Esophagus muscularis mucosa (tissue), 4 donors: ENCODE measurements around the gene PANK3. TPM values are rescaled to one million over a fixed set of nuclear protein-coding genes. Genes with fewer than 3 reads are reported as not detected.
"Not testable (repeated sequence)": the region's sequence is repeated elsewhere in the genome, so short reads cannot be mapped to it uniquely, and the experiment has no call there.

Experiments
- DNase-seq: peaks from one replicate; pipeline ENCODE4 v3.0.0-alpha.2; 2017; ENCODE audit errors: extremely low spot score
- H3K27ac ChIP-seq, 4 donors: fragments of 200-600 bp; sonication (generic); replicated peaks in 1 of 4; 1 replicate in 3 of 4; 2 replicates in 1 of 4; pipeline ENCODE4 v1.5.1; 2016 to 2019; ENCODE audit warnings: mild to moderate bottlenecking in 1 of 4
- H3K27me3 ChIP-seq, 4 donors: fragments of 200-600 bp; sonication (generic); one replicate each; pipeline versions ENCODE4 v1.5.1 to v1.6.0; 2016 to 2019
- H3K36me3 ChIP-seq, 4 donors: fragments of 200-600 bp; sonication (generic); one replicate each; pipeline ENCODE4 v1.5.1; 2016 to 2019
- H3K4me1 ChIP-seq, 4 donors: fragments of 200-600 bp; sonication (generic); one replicate each; pipeline ENCODE4 v1.5.1; 2016 to 2019
- H3K4me3 ChIP-seq, 4 donors: fragments of 200-600 bp; sonication (generic); 1 replicate in 2 of 4; 2 replicates in 2 of 4; pipeline ENCODE4 v1.5.1; 2016 to 2019; ENCODE audit warnings: mild to moderate bottlenecking in 4 of 4, moderate library complexity in 1 of 4
- H3K9me3 ChIP-seq, 4 donors: fragments of 200-600 bp; sonication (generic); 1 replicate in 3 of 4; 2 replicates in 1 of 4; pipeline ENCODE4 v1.5.1; 2016 to 2019
- CTCF ChIP-seq, 3 experiments: fragments of 200-600 bp in 2 of 3; fragments of 450-650 bp in 1 of 3; sonication (generic) in 2 of 3; IDR thresholded peaks; one replicate each; pipeline ENCODE4 v1.5.1; 2017 to 2019; ENCODE audit warnings: antibody characterized with exemption in 3 of 3, mild to moderate bottlenecking in 2 of 3, moderate library complexity in 1 of 3
- EP300 ChIP-seq: sonication (generic); formaldehyde crosslinking; IDR thresholded peaks from one replicate; pipeline ENCODE4 v1.6.1; 2017; ENCODE audit warnings: antibody characterized with exemption
- POLR2A ChIP-seq: fragments of 450-650 bp; IDR thresholded peaks from one replicate; pipeline ENCODE4 v1.6.1; 2017; ENCODE audit warnings: antibody characterized with exemption, moderate library complexity, mild to moderate bottlenecking, low read depth
- POLR2AphosphoS5 ChIP-seq, 2 donors: sonication (generic); formaldehyde crosslinking; IDR thresholded peaks; one replicate each; pipeline ENCODE4 v1.6.1; 2017; ENCODE audit warnings: antibody characterized with exemption in 2 of 2
- WGBS: methylation state at CpG from one replicate; pipeline ENCODE4 v1.1.5; 2018; 5-methylcytosine and 5-hydroxymethylcytosine counted together
- intact Hi-C: fragments of 100-400 bp; cut with DNase I; formaldehyde crosslinking; loops from one replicate; pipeline ENCODE4 v1.15.1; 2023
- total RNA-seq, 4 donors: library from RNA; depleted of rRNA; stranded (reverse); fragments of >200 nt; gene quantifications; one replicate each; pipeline versions ENCODE4 v1.1.0 to v1.2.1, GENCODE V29; 2016

The PANK3 gene
- total RNA-seq, 4 donors from 2014 or later: 26.0 to 34.5 (median 29.4) TPM

- Histone ChIP-seq H3K36me3 (no peaks in the 10 kb centered on the region), H3K4me1 (no peaks in the 10 kb centered on the region), H3K4me3 (no peak overlapping the region), H3K27me3 (peaks cover 0 to 12% (median 0%) of the 10 kb centered on the region in 4 donors), H3K9me3 (no peaks in the 10 kb centered on the region), H3K27ac (no peak overlapping the region)
- 81% methylated on average over 3 of the region's 3 CpGs for WGBS
- DNase-seq: no peak
- TF ChIP-seq EP300: no peak
- no peak for TF ChIP-seq POLR2AphosphoS5 (IDR thresholded peaks at IDR 0.05)
- TF ChIP-seq POLR2A: no peak
- TF ChIP-seq CTCF (IDR thresholded peaks at IDR 0.05): no peak
- intact Hi-C loops: no loop called here
Measured at GRCh38 chr5:168590666-168591065, 11.5 kb upstream of the PANK3 start.

- H3K4me1 ChIP-seq: no peaks in the 10 kb centered on the region
- 94% methylated on average over 5 of the region's 5 CpGs for WGBS
- H3K27me3 ChIP-seq: peaks cover 0 to 12% (median 0%) of the 10 kb centered on the region in 4 donors
- no peak for TF ChIP-seq POLR2A
- no peaks in the 10 kb centered on the region for H3K9me3 ChIP-seq
- no peak overlapping the region for H3K4me3 ChIP-seq
- H3K36me3 ChIP-seq: no peaks in the 10 kb centered on the region
- no peak for DNase-seq
- no peak overlapping the region for H3K27ac ChIP-seq
- intact Hi-C loops: no loop called here
Measured at GRCh38 chr5:168587987-168588386, 8.8 kb upstream of the PANK3 start.

- TF ChIP-seq POLR2A: no peak
- TF ChIP-seq CTCF (IDR thresholded peaks at IDR 0.05): no peak
- no peak for TF ChIP-seq POLR2AphosphoS5 (IDR thresholded peaks at IDR 0.05)
- no peak for TF ChIP-seq EP300
- H3K4me1 ChIP-seq: peaks cover 1 to 4% (median 2%) of the 10 kb centered on the region in 4 donors
- no peaks in the 10 kb centered on the region for H3K9me3 ChIP-seq
- H3K4me3 ChIP-seq: no peak overlapping the region
- H3K27ac ChIP-seq: no peak overlapping the region
- WGBS: 65% methylated on average over 5 of the region's 5 CpGs
- intact Hi-C loops: no loop called here
- DNase-seq: no peak
- H3K36me3 ChIP-seq: no peaks in the 10 kb centered on the region
- peaks cover 0 to 12% (median 0%) of the 10 kb centered on the region in 4 donors for H3K27me3 ChIP-seq
Measured at GRCh38 chr5:168585119-168585856, 6.1 kb upstream of the PANK3 start.

GRCh38 chr5:168583742-168584482 is 4.7 kb upstream of the PANK3 start:
- Histone ChIP-seq H3K4me3 (no peak overlapping the region), H3K36me3 (no peaks in the 10 kb centered on the region), H3K9me3 (no peaks in the 10 kb centered on the region), H3K27me3 (peaks cover 0 to 12% (median 0%) of the 10 kb centered on the region in 4 donors), H3K4me1 (peaks cover 5 to 7% (median 6%) of the 10 kb centered on the region in 4 donors), H3K27ac (no peak overlapping the region)
- intact Hi-C loops: no loop called here
- DNase-seq: no peak
- 75% methylated on average over 2 of the region's 2 CpGs for WGBS
- TF ChIP-seq POLR2A (no peak), POLR2AphosphoS5 (IDR thresholded peaks at IDR 0.05) (no peak), EP300 (no peak), CTCF (IDR thresholded peaks at IDR 0.05) (no peak)

- H3K9me3 ChIP-seq, H3K36me3 ChIP-seq, DNase-seq, intact Hi-C loops, H3K27me3 ChIP-seq, H3K4me3 ChIP-seq, H3K27ac ChIP-seq: not testable (repeated sequence)
- WGBS: 92% methylated on average over 7 of the region's 7 CpGs
- peaks cover 24 to 32% (median 26%) of the 10 kb centered on the region in 4 donors for H3K4me1 ChIP-seq
Measured at GRCh38 chr5:168580814-168581469, 1.8 kb upstream of the PANK3 start.
